ENCODE measurements around the gene TAB2.

The TAB2 gene

GRCh38 chr6:149284904-149285303 lies 32.6 kb upstream of the TAB2 start:
- ChIA-PET POLR2A (no interaction called here), CTCF (no interaction called here)
- no peak for TF ChIP-seq FOXM1 (IDR thresholded peaks at IDR 0.05; ENCODE audit: borderline replicate concordance)
- TF ChIP-seq SUZ12 (IDR thresholded peaks at IDR 0.05): no peak
- TF ChIP-seq ELF4 (IDR thresholded peaks at IDR 0.05): no peak
- TF ChIP-seq NFRKB (IDR thresholded peaks at IDR 0.05): no peak
- no peak for TF ChIP-seq HDGF (IDR thresholded peaks at IDR 0.05; ENCODE audit: borderline replicate concordance)
- no peak for TF ChIP-seq TARDBP (IDR thresholded peaks at IDR 0.05)
- DNase-seq (ENCODE audit: extremely low spot score): no peak

- CTCF ChIA-PET: no interaction called here
- TF ChIP-seq TARDBP (IDR thresholded peaks at IDR 0.05) (no peak), SUZ12 (IDR thresholded peaks at IDR 0.05) (no peak), BHLHE40 (IDR thresholded peaks at IDR 0.05; ENCODE audit: borderline replicate concordance) (no peak), L3MBTL2 (conservative IDR thresholded peaks at IDR 0.05) (no peak), SP1 (IDR thresholded peaks at IDR 0.05) (no peak)
- POLR2A ChIA-PET: no interaction called here
- no peak for DNase-seq (ENCODE audit: extremely low spot score)
These were observed 31.9 kb upstream of the TAB2 start for GRCh38 chr6:149285626-149286025.

GRCh38 chr6:149286905-149287304 lies 30.6 kb upstream of the TAB2 start:
- CTCF ChIA-PET: no interaction called here
- TF ChIP-seq HDGF (IDR thresholded peaks at IDR 0.05; ENCODE audit: borderline replicate concordance) (no peak), L3MBTL2 (conservative IDR thresholded peaks at IDR 0.05) (no peak), CTBP1 (IDR thresholded peaks at IDR 0.05; ENCODE audit: borderline replicate concordance) (no peak), LEF1 (IDR thresholded peaks at IDR 0.05; ENCODE audit: borderline replicate concordance) (no peak), TARDBP (IDR thresholded peaks at IDR 0.05) (no peak), ZNF384 (IDR thresholded peaks at IDR 0.05) (no peak), ELF4 (IDR thresholded peaks at IDR 0.05) (no peak), PKNOX1 (IDR thresholded peaks at IDR 0.05) (no peak), FOXM1 (IDR thresholded peaks at IDR 0.05; ENCODE audit: borderline replicate concordance) (no peak), SP1 (IDR thresholded peaks at IDR 0.05) (no peak), ARNT (IDR thresholded peaks at IDR 0.05) (no peak)
- DNase-seq (ENCODE audit: extremely low spot score): no peak
- POLR2A ChIA-PET: no interaction called here

- ChIA-PET POLR2A (no interaction called here), CTCF (no interaction called here)
- no peak for DNase-seq (ENCODE audit: extremely low spot score)
- TF ChIP-seq L3MBTL2 (conservative IDR thresholded peaks at IDR 0.05) (no peak), ELF4 (IDR thresholded peaks at IDR 0.05) (no peak), PKNOX1 (IDR thresholded peaks at IDR 0.05) (no peak), SP1 (IDR thresholded peaks at IDR 0.05) (no peak), ARNT (IDR thresholded peaks at IDR 0.05) (no peak), TARDBP (IDR thresholded peaks at IDR 0.05) (no peak), HDGF (IDR thresholded peaks at IDR 0.05; ENCODE audit: borderline replicate concordance) (no peak), SUZ12 (IDR thresholded peaks at IDR 0.05) (no peak), CTBP1 (IDR thresholded peaks at IDR 0.05; ENCODE audit: borderline replicate concordance) (no peak), LEF1 (IDR thresholded peaks at IDR 0.05; ENCODE audit: borderline replicate concordance) (no peak), BHLHE40 (IDR thresholded peaks at IDR 0.05; ENCODE audit: borderline replicate concordance) (no peak), ZNF384 (IDR thresholded peaks at IDR 0.05) (no peak)
These were observed 28.2 kb upstream of the TAB2 start for GRCh38 chr6:149289192-149289781.

GRCh38 chr6:149289966-149290365 lies 27.5 kb upstream of the TAB2 start:
- CTCF ChIA-PET: no interaction called here
- DNase-seq (ENCODE audit: extremely low spot score): no peak
- no peak for TF ChIP-seq FOXK2 (IDR thresholded peaks at IDR 0.05)
- no peak for TF ChIP-seq LEF1 (IDR thresholded peaks at IDR 0.05; ENCODE audit: borderline replicate concordance)
- no peak for TF ChIP-seq NFRKB (IDR thresholded peaks at IDR 0.05)
- no peak for TF ChIP-seq ELF4 (IDR thresholded peaks at IDR 0.05)
- no peak for TF ChIP-seq L3MBTL2 (conservative IDR thresholded peaks at IDR 0.05)
- no peak for TF ChIP-seq HDGF (IDR thresholded peaks at IDR 0.05; ENCODE audit: borderline replicate concordance)
- TF ChIP-seq ARNT (IDR thresholded peaks at IDR 0.05): no peak
- no peak for TF ChIP-seq SP1 (IDR thresholded peaks at IDR 0.05)
- no peak for TF ChIP-seq TARDBP (IDR thresholded peaks at IDR 0.05)
- TF ChIP-seq SUZ12 (IDR thresholded peaks at IDR 0.05): no peak
- no peak for TF ChIP-seq ZNF384 (IDR thresholded peaks at IDR 0.05)
- TF ChIP-seq FOXA1 (IDR thresholded peaks at IDR 0.05): no peak
- no peak for TF ChIP-seq CTBP1 (IDR thresholded peaks at IDR 0.05; ENCODE audit: borderline replicate concordance)
- TF ChIP-seq FOXM1 (IDR thresholded peaks at IDR 0.05; ENCODE audit: borderline replicate concordance): no peak
- no peak for TF ChIP-seq PKNOX1 (IDR thresholded peaks at IDR 0.05)
- no peak for TF ChIP-seq BHLHE40 (IDR thresholded peaks at IDR 0.05; ENCODE audit: borderline replicate concordance)
- POLR2A ChIA-PET: no interaction called here

- ChIA-PET POLR2A (no interaction called here), CTCF (no interaction called here)
- DNase-seq (ENCODE audit: extremely low spot score): no peak
- no peak for TF ChIP-seq PKNOX1 (IDR thresholded peaks at IDR 0.05)
- TF ChIP-seq ELF4 (IDR thresholded peaks at IDR 0.05): no peak
- TF ChIP-seq BHLHE40 (IDR thresholded peaks at IDR 0.05; ENCODE audit: borderline replicate concordance): no peak
- TF ChIP-seq FOXA1 (IDR thresholded peaks at IDR 0.05): no peak
- TF ChIP-seq LEF1 (IDR thresholded peaks at IDR 0.05; ENCODE audit: borderline replicate concordance): no peak
- no peak for TF ChIP-seq SP1 (IDR thresholded peaks at IDR 0.05)
- no peak for TF ChIP-seq SUZ12 (IDR thresholded peaks at IDR 0.05)
- TF ChIP-seq CTBP1 (IDR thresholded peaks at IDR 0.05; ENCODE audit: borderline replicate concordance): no peak
- TF ChIP-seq HDGF (IDR thresholded peaks at IDR 0.05; ENCODE audit: borderline replicate concordance): no peak
- TF ChIP-seq FOXM1 (IDR thresholded peaks at IDR 0.05; ENCODE audit: borderline replicate concordance): no peak
- TF ChIP-seq TARDBP (IDR thresholded peaks at IDR 0.05): no peak
- TF ChIP-seq ARNT (IDR thresholded peaks at IDR 0.05): no peak
- TF ChIP-seq FOXK2 (IDR thresholded peaks at IDR 0.05): no peak
- TF ChIP-seq NFRKB (IDR thresholded peaks at IDR 0.05): no peak
- TF ChIP-seq L3MBTL2 (conservative IDR thresholded peaks at IDR 0.05): no peak
These were observed 24.3 kb upstream of the TAB2 start for GRCh38 chr6:149293244-149293643.
